SK-N-SH treated with all-trans-retinoic acid at 6 μM for 48 hours (cell line): ENCODE results near the gene KRTAP5-4.
"Not testable (repeated sequence)": the region's sequence is repeated elsewhere in the genome, so short reads cannot be mapped to it uniquely, and the experiment has no call there.

ENCODE experiments used
- OSR1 ChIP-seq: fragments of 250-450 bp; sonication (Bioruptor Pico); IDR thresholded peaks from 2 replicates; pipeline ENCODE4 v1.8.0; 2022; ENCODE audit warnings: moderate library complexity, mild to moderate bottlenecking, inconsistent platforms
- PATZ1 ChIP-seq: fragments of 250-450 bp; sonication (Bioruptor Pico); IDR thresholded peaks from 2 replicates; pipeline ENCODE4 v1.8.0; 2020; ENCODE audit warnings: mild to moderate bottlenecking, moderate library complexity, borderline replicate concordance
- ZNF565 ChIP-seq: fragments of 450-650 bp; formaldehyde crosslinking; conservative IDR thresholded peaks from 2 replicates; pipeline ENCODE4 v1.5.0; 2020; ENCODE audit warnings: low read depth, mild to moderate bottlenecking, moderate library complexity
- TF ChIP-seq, protein P1 (sequence below): fragments of 250-450 bp; sonication (Bioruptor Pico); IDR thresholded peaks from 2 replicates; pipeline ENCODE4 v1.8.0; 2021; ENCODE audit warnings: low read depth, mild to moderate bottlenecking, moderate library complexity, borderline replicate concordance
- TF ChIP-seq, protein P2 (sequence below): fragments of 250-450 bp; sonication (Bioruptor Pico); IDR thresholded peaks from 2 replicates; pipeline ENCODE4 v1.5.1; 2020; ENCODE audit warnings: low read depth, mild to moderate bottlenecking, moderate library complexity

GRCh38 chr11:1607156-1607845 is 14.6 kb downstream of the KRTAP5-4 start:
- TF ChIP-seq, protein P1, sequence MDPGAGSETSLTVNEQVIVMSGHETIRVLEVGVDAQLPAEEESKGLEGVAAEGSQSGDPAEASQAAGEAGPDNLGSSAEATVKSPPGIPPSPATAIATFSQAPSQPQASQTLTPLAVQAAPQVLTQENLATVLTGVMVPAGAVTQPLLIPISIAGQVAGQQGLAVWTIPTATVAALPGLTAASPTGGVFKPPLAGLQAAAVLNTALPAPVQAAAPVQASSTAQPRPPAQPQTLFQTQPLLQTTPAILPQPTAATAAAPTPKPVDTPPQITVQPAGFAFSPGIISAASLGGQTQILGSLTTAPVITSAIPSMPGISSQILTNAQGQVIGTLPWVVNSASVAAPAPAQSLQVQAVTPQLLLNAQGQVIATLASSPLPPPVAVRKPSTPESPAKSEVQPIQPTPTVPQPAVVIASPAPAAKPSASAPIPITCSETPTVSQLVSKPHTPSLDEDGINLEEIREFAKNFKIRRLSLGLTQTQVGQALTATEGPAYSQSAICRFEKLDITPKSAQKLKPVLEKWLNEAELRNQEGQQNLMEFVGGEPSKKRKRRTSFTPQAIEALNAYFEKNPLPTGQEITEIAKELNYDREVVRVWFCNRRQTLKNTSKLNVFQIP (CRISPR knock-in tag), result not testable (repeated sequence)
- not testable (repeated sequence) for TF ChIP-seq PATZ1; OSR1 (CRISPR knock-in tag); ZNF565 (CRISPR knock-in tag)
- TF ChIP-seq, protein P2, sequence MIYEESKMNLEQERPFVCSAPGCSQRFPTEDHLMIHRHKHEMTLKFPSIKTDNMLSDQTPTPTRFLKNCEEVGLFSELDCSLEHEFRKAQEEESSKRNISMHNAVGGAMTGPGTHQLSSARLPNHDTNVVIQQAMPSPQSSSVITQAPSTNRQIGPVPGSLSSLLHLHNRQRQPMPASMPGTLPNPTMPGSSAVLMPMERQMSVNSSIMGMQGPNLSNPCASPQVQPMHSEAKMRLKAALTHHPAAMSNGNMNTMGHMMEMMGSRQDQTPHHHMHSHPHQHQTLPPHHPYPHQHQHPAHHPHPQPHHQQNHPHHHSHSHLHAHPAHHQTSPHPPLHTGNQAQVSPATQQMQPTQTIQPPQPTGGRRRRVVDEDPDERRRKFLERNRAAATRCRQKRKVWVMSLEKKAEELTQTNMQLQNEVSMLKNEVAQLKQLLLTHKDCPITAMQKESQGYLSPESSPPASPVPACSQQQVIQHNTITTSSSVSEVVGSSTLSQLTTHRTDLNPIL, result not testable (repeated sequence)
